Measurements from ENCODE around the gene POLR1C.
"Not testable (repeated sequence)": the region's sequence is repeated elsewhere in the genome, so short reads cannot be mapped to it uniquely, and the experiment has no call there.

Gene POLR1C

DNA sequence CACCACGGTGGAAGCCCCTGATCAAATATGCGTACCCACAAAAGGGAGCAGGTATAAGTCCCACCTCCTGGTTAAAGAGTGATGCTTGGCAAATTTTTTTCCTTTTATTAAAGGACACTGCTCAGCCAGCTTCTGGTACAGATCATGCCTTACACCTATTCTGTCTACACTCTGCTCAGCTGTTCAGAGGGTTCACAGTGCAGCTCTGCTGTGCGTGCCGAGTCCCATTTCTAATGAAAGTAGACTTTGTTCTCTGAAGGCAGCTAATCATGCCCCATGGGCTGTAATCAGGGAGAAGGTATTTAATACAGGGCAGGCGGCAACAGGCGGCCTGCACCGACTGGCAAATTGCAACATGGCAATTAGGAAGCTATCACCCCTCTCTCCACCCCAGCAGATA, 23.1 kb upstream of the POLR1C start:
- no peak for DNase-seq

DNA sequence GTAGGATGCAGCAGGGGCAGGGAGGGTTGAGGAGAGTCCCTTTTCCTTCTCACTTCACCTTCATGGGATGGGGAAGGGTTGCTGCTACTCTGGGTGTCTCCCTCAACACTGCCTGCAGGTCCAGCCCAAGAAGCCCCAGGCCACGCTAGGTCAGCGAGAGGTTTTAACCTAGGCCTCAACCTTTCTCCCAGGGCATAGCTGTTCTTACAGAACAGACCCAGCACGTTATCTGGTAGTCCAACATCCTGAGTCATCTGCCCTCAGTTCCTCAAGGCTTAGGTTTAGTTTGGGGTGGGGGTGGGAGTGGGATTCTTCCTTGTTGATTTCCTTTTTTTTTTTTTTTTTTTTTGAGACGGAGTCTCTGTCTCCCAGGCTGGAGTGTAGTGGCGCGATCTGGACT, 22.6 kb upstream of the POLR1C start:
- DNase-seq: no peak

DNA sequence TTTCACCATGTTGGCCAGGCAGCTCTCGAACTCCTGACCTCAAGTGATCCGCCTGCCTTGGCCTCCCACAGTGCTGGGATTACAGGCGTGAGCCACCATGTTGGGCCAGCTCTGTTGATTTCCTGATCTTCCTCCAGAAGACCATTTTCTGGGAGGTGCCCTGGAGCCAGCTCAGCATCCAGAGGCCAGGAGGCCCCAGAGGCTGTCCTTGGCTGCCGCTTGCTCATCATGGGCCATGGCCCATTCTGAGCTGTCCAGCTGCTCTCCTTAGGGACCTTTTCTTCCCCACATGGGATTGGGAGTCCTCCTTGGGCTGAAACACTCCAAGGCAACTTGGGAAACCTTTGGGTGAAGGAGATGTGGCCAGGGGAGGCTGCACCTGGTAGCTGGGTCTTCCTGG, 22.1 kb upstream of the POLR1C start:
- DNase-seq: no peak

DNA sequence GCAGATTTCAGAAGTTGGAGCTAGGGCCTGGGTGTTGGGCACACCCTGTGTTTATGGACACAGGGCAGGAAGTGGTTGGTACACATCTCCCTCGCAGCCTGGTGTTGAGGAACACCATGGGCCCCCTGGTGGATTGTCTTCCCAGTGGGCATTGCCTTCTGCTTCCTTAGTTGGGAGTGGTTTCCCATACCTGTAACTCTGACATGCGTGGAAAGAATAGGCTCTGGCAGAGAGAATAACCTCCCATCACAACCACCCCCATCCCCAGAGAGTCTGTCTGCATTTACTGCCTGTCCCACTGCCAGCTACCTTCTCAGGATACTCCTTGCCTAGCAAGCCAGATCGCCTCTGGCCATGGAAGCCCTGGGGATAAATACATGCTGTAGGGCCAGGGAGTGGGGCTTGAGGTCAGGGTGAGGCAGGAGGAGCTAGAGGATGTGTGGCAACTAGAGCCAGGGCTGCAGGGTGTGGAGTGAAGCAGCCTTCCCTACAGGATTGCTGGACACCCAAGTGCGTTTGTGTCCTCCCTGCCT, 21.4 kb upstream of the POLR1C start:
- no peak for DNase-seq

DNA sequence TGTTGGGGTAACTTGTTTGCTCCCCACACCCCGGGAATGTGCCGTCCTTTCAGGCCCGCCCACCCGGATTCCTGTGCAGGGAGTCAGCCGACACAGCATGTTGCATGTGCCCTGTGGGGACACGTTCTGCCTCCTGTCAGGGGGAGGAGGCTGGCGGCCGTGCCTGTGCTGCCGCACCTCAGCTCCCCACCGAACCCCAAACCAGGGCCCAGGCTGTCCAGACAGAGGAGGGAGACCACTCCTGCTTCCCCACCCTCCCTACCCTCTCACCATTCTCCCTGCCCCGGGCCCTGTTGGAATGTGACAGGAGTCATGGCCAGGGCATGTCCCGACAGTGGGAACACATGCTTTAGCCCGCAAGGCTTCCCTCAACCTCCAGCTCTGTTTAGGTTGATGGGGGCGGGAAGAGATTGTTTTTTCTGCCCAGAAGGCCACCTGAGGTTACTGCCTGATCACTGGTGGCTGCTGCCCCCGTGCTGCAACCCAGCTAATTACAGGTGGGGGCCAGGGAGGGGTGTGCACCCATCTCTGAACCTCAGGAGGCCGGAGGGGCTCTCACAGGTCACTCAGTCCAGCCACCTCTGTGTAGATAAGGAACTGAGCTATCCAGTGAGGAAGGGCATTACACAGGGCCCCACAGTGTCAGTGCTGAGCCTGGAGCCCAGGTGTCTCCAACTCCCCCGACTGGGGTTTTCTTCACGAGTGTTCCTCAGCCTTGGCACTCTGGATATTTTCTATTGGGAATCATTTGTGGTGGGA, 20.3 kb upstream of the POLR1C start:
- no peak for DNase-seq

DNA sequence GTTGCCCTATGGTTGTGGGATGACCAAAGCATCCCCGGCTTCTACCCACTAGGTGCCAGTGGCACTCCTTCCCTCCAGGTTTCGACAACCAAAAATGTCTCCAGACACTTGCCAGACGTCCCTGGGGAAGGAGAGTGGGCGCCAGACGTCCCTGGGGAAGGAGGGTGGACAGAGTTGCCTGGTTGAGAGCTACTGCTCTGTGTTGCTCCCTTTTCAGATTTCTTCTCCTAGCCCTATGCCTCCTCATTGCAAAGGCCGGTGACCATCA, 19.8 kb upstream of the POLR1C start:
- no peak for DNase-seq

DNA sequence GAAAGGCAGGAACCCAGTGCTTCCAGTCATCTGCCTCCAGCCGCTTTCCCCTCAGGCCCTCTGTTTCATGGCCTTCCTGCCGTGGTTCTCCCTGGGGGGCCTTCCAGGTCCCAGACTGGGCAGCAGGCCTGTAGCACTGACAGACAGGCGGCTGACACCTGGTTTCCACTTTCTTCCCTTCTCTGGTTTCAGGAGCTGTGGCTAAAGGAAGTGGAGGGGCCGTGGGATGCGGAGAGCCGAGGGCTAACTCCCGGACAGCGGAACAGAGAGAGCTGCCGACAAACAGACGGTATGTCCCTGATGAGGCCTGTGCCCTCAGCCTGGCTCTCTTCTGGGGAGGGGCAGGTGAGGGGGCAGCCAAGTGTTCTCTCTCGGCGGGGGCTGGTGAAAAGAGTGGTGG, 19.2 kb upstream of the POLR1C start:
- DNase-seq: no peak

DNA sequence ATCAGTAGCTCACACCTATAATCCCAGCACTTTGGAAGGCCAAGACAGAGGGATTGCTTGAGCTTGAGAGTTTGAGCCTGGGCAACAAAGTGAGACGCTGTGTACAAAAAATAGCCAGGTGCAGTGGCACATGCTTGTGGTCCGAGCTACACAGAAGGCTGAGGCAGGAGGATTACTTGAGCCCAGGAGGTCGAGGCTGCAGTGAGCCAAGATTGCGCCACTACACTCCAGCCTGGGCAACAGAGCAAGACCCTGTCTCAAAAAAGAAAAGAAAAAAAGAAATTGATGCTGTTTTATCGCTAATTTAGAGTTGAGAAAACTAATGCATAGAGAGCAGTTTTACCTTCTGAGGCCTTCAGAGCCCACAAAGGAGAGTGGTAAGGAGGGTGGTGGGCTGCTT, 18.6 kb upstream of the POLR1C start:
- not testable (repeated sequence) for DNase-seq

DNA sequence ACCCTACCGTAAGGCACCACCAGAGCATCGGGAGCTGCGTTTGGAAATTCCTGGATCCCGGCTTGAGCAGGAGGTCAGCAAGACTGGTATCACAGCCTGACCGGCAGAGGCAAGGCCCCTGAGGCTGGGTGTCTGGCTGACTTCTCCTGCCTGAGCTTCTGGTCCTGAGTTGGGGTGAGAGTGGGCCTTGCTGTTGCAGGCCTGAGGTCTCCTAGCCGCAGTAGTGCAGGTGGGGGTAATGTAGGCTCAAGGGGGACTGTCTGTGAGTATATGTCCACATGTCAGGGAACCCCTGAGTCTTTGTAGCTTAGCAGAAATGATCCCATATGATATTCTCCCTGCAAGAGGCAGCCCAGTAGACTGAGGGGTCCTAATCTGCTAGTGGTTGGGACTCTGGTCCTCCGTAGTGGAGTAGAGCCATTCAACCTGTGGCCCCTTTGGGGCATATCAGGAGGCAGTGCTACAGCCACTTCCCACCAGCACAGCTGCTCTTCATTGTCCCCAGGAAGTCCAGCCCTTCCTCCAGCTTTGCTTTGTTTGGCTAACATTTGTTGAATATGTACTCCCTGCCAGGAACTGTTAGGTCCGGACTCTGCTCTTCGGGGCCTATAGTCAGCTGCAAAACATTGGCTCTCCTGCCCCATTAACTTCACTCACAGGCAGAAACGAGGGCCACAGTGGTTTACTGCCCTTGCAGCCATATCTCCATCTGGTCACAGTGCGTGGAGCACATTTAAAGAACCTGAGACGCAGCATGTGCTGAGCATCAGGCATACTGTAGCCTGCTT, 17.7 kb upstream of the POLR1C start:
- DNase-seq: no peak

DNA sequence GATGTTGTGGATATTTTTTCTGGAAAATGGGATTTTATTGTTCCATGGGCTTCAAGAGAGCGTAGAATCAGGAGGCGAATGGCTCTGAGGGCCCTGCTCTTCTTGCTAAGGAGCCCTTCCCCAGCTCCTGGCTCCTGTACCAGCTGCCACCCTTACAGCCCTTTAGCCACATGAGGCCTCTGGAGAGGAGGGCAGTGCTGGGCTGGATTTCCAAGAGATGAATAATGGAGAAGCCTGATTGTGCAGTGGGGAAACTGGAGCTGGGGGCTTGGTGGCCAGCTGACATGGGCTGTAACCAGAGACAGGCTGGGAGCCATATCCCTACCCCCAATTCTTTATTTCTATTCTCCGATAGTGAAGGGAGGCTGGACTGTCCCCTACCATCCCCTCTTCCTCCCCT, 16.0 kb upstream of the POLR1C start:
- DNase-seq: no peak

DNA sequence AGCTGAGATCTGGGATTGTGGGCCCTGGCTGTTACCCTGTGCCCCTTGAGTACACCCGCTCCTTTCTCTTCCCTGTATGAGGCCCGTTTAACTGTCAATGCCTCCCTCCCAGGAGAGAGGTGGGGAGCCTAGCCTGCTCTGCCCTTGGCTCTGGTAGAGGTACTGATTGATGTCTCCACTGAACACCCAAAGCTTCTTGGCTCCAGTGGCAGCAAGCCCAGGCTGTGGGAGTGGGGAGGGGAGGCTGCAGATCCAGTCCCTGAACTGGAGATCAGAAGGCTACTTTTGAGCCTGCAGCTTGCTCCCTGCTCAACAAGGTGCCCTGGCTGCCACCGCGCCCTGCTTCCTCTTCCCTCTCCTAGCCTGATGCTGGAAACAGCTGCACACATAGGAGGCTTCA, 14.2 kb upstream of the POLR1C start:
- no peak for DNase-seq

DNA sequence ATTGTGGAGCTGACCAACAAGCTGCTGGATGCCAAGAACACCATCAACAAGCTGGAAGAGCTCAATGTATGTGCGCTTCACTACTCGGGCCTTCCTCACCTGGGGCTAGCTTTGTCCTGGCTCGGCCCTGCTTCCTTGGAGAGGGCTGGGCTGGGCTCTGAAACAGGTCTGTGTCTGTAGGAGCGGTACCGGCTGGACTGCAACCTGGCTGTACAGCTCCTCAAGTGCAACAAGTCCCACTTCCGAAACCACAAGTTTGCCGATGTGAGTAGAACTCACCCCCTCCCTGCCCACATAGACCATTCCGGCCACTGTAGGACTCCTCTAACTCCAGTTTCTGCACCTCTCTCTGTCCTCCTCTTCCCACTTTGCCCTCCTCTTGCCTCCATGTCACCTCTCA, 13.4 kb upstream of the POLR1C start:
- DNase-seq: no peak

DNA sequence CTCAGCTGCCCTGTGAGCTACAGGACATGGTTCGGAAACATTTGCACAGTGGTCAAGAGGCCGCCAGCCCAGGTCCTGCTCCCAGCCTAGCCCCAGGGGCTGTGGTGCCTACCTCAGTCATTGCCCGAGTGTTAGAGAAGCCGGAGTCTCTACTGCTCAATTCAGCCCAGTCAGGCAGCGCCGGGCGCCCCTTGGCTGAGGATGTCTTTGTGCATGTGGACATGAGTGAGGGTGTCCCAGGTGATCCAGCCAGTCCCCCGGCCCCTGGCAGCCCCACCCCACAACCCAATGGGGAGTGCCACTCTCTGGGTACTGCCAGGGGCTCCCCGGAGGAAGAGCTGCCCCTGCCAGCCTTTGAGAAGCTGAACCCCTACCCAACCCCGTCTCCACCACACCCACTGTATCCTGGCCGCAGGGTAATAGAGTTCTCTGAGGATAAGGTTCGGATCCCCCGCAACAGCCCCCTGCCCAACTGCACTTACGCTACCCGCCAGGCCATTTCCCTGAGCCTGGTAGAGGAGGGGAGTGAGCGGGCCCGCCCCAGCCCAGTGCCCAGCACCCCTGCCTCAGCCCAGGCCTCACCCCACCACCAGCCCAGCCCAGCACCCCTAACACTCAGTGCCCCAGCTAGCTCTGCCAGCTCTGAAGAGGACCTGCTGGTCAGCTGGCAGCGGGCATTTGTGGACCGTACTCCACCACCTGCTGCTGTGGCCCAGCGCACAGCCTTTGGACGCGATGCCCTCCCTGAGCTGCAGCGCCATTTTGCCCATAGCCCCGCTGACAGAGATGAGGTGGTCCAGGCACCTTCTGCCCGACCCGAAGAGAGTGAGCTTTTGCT, 11.9 kb upstream of the POLR1C start:
- no peak for DNase-seq

DNA sequence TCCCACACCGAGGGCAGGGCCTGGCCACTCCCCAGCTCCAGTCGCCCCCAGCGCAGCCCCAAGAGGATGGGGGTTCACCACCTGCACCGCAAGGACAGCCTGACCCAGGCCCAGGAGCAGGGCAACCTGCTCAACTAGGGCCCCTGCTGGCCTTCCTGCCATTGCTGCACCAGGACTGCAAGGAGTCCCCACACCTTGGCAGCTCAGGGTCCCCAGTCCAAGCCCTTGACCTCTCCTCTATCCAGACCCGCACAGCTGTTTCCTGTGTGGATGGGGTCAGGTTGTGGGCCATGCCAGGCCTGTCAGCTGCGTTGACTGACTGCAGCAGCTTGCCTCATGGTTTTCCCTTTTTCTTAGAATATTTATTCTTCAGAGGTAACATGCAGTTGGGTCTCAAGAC, 11.2 kb upstream of the POLR1C start:
- no peak for DNase-seq

DNA sequence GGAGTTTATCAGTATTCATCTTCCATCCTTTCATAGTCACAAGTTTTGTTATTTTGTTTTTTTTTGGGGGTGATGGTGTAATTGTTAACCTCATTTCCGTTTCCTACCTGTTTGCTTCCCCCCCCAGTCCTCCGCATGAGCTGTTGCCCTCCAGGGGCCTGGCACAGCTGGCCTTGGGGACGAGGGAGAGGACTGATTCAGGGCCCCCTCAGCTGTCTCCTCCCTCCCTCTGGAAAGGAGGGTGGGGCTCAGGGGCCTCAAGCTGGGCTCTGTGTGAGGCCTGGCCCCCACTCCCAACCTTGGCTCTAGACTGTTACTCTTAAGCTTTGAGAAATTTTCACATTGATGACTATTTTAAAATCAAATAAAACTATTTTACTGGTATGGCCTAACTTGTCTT, 10.7 kb upstream of the POLR1C start:
- no peak for DNase-seq

DNA sequence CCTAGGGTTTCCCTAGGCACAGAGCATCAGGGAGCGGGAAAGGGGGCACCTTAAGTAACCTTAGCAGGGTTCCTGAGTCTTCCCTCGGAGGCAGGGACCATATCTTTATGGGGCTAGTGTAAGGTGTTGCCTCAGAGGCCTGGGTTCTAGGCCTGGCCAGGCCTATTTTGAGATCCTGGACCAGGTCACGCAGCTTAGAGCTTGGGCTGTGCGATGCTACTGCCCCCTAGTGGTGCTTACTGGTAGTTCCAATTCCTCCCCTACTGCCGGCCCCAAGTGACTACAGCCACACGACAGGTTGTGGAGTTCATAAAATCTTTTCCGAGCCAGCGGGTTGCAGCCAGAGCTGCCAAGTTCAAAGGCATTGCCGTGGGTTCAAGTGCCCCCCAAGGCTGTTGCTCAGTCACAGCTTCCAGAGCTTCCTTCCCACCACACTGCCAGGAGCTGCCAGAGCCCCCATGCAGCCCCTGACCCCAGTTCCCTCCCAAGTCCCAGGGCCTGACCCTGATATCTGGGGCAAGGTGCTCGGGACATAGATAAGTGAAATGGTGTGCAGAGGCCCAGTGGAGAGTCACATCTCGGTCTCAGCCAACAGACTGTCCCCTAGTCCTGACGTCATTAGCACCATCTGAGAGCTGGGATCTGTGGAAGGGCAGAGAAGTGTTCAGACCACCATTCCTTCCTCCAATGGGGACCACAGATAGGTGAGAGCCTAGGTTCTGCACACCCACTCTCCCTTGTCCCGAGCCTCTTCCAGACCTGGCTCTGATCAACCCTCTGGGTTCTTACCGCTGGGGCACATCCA, 10.0 kb upstream of the POLR1C start:
- peak; percentile 66 to 71 for DNase-seq

DNA sequence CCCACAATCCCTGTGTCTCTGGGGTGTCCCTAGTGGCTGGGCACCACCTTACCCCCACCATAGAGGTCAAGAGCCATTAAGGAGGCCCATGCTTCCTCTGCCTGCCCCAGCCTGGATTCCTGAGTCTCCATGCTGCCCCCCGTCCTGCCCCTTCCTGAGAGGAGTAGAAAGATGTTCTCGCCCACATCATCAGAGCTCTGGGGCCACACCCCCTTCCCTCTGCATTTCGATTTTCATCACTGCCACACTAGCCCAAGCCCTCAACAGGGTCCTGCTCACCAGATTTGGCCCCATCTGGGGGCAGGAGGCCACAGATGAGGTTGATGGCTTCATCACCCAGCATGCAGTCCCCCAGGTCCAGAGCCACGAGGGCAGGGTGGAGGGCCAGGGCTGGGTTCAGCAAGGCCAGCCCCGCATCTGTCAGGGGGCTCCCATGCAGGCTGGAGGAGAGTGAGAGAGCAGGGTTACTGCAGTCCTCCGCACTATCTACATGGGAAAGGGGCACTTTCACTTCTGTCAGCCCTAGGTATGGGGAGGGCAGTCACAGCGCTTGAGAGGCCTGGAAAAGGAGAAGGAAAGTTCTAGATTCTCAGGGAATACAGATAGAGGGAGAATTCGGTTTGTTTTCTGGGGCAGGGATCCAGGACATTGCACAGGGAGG, 8.3 kb upstream of the POLR1C start:
- DNase-seq: no peak

DNA sequence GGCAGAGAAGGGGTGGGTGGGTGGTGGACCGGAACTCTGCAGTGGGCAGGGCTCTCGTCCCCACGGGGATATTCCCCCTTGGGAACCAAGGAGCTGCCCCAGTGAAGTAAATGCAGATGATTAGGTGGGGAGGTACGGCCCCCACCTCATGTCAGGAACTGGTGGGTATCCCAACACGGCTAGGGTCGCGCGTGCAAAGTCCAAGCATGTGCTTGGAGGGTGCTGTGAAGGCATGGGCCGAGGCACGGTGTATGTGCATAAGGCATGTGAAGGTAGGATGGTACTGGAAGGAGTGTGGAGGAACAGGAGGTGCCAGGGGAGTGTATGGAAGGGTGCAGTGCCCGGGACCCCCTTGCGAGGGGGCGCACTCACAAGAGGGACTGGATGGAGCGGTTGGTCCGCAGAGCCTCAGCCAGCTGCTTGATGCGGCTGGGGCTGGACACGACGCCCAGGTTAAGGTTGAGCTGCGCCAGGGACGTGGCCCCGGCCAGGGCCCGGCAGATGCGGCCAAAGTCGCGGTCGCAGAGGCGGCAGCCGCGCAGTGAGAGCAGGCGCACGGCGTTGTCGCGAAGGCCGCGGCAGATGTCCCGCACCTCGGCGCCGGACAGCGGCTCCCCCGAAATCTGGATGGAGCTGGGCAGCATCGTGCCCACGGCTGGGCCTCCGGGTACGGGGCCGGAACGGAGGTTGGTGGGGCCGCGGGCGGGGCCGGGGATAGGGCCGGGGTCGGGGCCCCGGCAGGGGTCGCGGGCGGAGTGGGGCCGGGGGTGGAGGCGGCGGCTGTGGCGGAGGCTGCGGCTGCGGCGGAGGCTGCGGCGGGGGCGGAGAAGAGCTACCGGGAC, 7.5 kb upstream of the POLR1C start:
- DNase-seq: no peak

DNA sequence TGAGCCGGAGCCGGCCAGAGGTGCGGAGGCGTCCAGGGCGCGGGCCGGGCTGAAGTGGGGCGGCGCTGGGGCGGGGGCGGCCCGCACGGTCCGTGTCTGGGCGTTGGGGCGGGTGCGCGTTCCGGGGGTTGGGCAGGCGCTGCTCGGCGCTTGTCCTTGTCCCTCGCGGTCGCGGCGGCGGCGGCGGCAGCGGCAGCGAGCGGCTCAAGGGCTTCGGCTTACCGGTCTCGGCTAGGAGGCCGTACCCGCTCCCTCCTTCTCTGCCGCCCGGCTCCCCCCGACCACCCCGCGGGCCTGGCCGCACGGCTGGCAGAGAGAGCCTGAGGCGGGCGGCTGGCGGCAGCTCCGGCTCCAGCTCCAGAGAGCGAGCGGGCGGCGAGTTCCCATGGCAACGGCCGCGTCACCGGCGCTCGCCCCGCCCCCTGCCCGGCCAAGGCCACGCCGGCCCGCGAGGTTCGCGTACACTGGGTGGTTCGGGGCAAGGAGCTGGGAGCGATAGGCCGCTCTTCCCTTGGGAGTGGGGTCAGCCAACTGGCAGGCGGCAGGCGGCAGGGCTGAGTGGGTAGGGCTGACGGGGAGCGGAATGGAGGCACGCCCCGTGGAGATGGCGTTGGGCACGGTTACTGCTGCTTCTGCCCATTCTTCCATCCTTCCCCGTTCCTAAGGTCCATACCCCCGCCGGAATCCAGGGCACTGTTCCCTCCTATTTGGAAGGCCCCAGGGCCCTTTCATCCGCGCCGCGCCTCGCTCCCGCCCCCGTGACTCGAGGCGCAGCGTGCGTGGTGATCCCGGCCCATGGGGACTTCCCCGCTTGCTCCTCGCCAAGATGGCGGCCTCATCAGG, 6.7 kb upstream of the POLR1C start, which contains the start of gene LRRC73:
Gene LRRC73, minus strand, starts transcription at position 363 of the 843 bp plus-strand sequence. CDS start 561 bp downstream, outside the sequence.
- DNase-seq: peak; percentile 71 to 83

DNA sequence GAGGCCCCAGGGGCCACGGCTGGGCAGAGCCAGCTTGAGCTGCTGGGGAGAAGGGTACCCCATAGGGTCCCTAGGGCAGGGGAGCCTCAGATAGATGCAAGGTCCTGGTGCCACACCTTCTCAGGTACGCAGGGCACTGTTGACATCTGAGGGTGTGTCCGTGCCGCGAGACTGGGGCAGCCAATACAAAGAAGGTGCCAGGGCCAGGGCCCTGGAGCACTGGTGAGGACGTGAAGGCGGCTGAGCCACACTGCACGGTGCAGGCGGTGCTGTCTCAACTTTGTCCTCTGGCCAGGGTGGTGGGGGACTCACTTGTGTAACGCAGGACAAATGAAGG, 6.1 kb upstream of the POLR1C start:
- DNase-seq: no peak

Data from stimulated activated CD4-positive, alpha-beta T cell treated with anti-CD3 and anti-CD28 coated beads, Interleukin-4, amount 100 ng/mL, for 4 hours (primary cell).